SJCRH30 (cell line): ENCODE results near the gene PRAMEF7. TPM values are rescaled to one million over a fixed set of nuclear protein-coding genes. Genes with fewer than 3 reads are reported as not detected.
"Not testable (repeated sequence)": the region's sequence is repeated elsewhere in the genome, so short reads cannot be mapped to it uniquely, and the experiment has no call there.

ENCODE experiments used
- DNase-seq, 2 experiments: peaks; one replicate each; pipeline ENCODE4 v3.0.0-alpha.2; 2015 to 2020
- H3K27ac ChIP-seq: fragments of 250-450 bp; sonication (Bioruptor Pico); 2 replicates; pipeline ENCODE4 v1.5.1; 2020; ENCODE audit warnings: mild to moderate bottlenecking, moderate library complexity
- H3K27me3 ChIP-seq: fragments of 250-450 bp; sonication (Bioruptor Pico); 2 replicates; pipeline ENCODE4 v1.5.1; 2020; ENCODE audit warnings: mild to moderate bottlenecking, moderate library complexity
- H3K36me3 ChIP-seq: fragments of 250-450 bp; sonication (Bioruptor Pico); 2 replicates; pipeline ENCODE4 v1.5.1; 2020; ENCODE audit warnings: mild to moderate bottlenecking, moderate library complexity
- H3K4me1 ChIP-seq: fragments of 250-450 bp; sonication (Bioruptor Pico); 2 replicates; pipeline ENCODE4 v1.5.1; 2020; ENCODE audit warnings: mild to moderate bottlenecking, moderate library complexity
- H3K4me3 ChIP-seq: fragments of 250-450 bp; sonication (Bioruptor Pico); 2 replicates; pipeline ENCODE4 v1.5.1; 2020; ENCODE audit warnings: mild to moderate bottlenecking, moderate library complexity
- H3K9me3 ChIP-seq: fragments of 250-450 bp; sonication (Bioruptor Pico); replicated peaks from 2 replicates; pipeline ENCODE4 v1.5.1; 2020; ENCODE audit warnings: mild to moderate bottlenecking, moderate library complexity
- total RNA-seq: library from RNA; depleted of rRNA; stranded (reverse); fragments of >200 nt; shearing (Covaris generic); gene quantifications from 2 replicates; pipeline ENCODE4 v1.2.3, GENCODE V29; 2014; rRNA removed

The PRAMEF7 gene
- not detected in 2 replicates for total RNA-seq

GRCh38 chr1:12916310-12916709 is at the start of gene PRAMEF7:
Gene PRAMEF7 (plus strand): TSS chr1:12916610. CDS start chr1:12917693, 1,083 bp downstream.
- H3K4me3 ChIP-seq, H3K4me1 ChIP-seq, H3K27ac ChIP-seq, H3K9me3 ChIP-seq, H3K36me3 ChIP-seq, H3K27me3 ChIP-seq, DNase-seq: not testable (repeated sequence)

- not testable (repeated sequence) for H3K27me3 ChIP-seq, H3K4me1 ChIP-seq, H3K36me3 ChIP-seq, H3K27ac ChIP-seq, H3K4me3 ChIP-seq, H3K9me3 ChIP-seq, DNase-seq
Observed at GRCh38 chr1:12878453-12878852, 38.0 kb upstream of the PRAMEF7 start.

- not testable (repeated sequence) for H3K27me3 ChIP-seq, H3K4me3 ChIP-seq, H3K4me1 ChIP-seq, H3K27ac ChIP-seq, DNase-seq, H3K36me3 ChIP-seq, H3K9me3 ChIP-seq
Observed at GRCh38 chr1:12886101-12886500, 30.3 kb upstream of the PRAMEF7 start, which contains the start of gene PRAMEF4. Gene PRAMEF4 (minus strand): TSS chr1:12886201. CDS start chr1:12883394, 2,807 bp downstream.

GRCh38 chr1:12898170-12898569 is 18.2 kb upstream of the PRAMEF7 start, which contains the start of gene PRAMEF10:
Gene PRAMEF10 (minus strand): TSS chr1:12898270. CDS start chr1:12895847, 2,423 bp downstream.
- not testable (repeated sequence) for H3K4me1 ChIP-seq, DNase-seq, H3K27me3 ChIP-seq, H3K9me3 ChIP-seq, H3K36me3 ChIP-seq, H3K27ac ChIP-seq, H3K4me3 ChIP-seq

GRCh38 chr1:12899186-12899585 is 17.2 kb upstream of the PRAMEF7 start:
- not testable (repeated sequence) for DNase-seq, H3K9me3 ChIP-seq, H3K4me3 ChIP-seq, H3K36me3 ChIP-seq, H3K4me1 ChIP-seq, H3K27ac ChIP-seq, H3K27me3 ChIP-seq

GRCh38 chr1:12903793-12904572 is 12.4 kb upstream of the PRAMEF7 start:
- not testable (repeated sequence) for H3K27ac ChIP-seq, H3K9me3 ChIP-seq, DNase-seq, H3K4me3 ChIP-seq, H3K27me3 ChIP-seq, H3K4me1 ChIP-seq, H3K36me3 ChIP-seq

GRCh38 chr1:12921749-12922148 is 5.3 kb downstream of the PRAMEF7 start:
- not testable (repeated sequence) for H3K27me3 ChIP-seq, DNase-seq, H3K27ac ChIP-seq, H3K4me1 ChIP-seq, H3K9me3 ChIP-seq, H3K4me3 ChIP-seq, H3K36me3 ChIP-seq

- not testable (repeated sequence) for H3K4me3 ChIP-seq, DNase-seq, H3K27me3 ChIP-seq, H3K9me3 ChIP-seq, H3K36me3 ChIP-seq, H3K4me1 ChIP-seq, H3K27ac ChIP-seq
Observed at GRCh38 chr1:12924368-12924767, 8.0 kb downstream of the PRAMEF7 start.

GRCh38 chr1:12947480-12947879 is 31.1 kb downstream of the PRAMEF7 start, which contains the start of gene PRAMEF6:
Gene PRAMEF6 (minus strand): TSS chr1:12947580. CDS start chr1:12942518, 5,062 bp downstream.
- H3K4me3 ChIP-seq, H3K27ac ChIP-seq, DNase-seq, H3K9me3 ChIP-seq, H3K36me3 ChIP-seq, H3K27me3 ChIP-seq, H3K4me1 ChIP-seq: not testable (repeated sequence)

Other genes with a start within 250 kb of the PRAMEF7 start
- gene AADACL3, start 200.5 kb upstream of the PRAMEF7 start, total RNA-seq, result not detected in 2 replicates
- not detected in 2 replicates for gene CFAP107, start 170.4 kb upstream of the PRAMEF7 start, total RNA-seq
- gene PRAMEF12, start 142.9 kb upstream of the PRAMEF7 start, total RNA-seq, result not detected in 2 replicates
- 0.08 TPM in 1 of 2 replicates, not detected in the other for gene PRAMEF1, start 125.2 kb upstream of the PRAMEF7 start, total RNA-seq
- not detected in 2 replicates for gene PRAMEF11, start 85.2 kb upstream of the PRAMEF7 start, total RNA-seq
- not detected in 2 replicates for gene HNRNPCL1, start 67.9 kb upstream of the PRAMEF7 start, total RNA-seq
- not detected in 2 replicates for gene PRAMEF2, start 59.5 kb upstream of the PRAMEF7 start, total RNA-seq
- not detected in 2 replicates for gene PRAMEF4, start 30.4 kb upstream of the PRAMEF7 start, total RNA-seq
- gene PRAMEF10, start 18.3 kb upstream of the PRAMEF7 start, total RNA-seq, result not detected in 2 replicates
- gene PRAMEF6, start 31.0 kb downstream of the PRAMEF7 start, total RNA-seq, result not detected in 2 replicates
- gene PRAMEF27, start 140.0 kb downstream of the PRAMEF7 start, total RNA-seq, result not detected in 2 replicates
- not detected in 2 replicates for gene HNRNPCL3, start 144.2 kb downstream of the PRAMEF7 start, total RNA-seq
- not detected in 2 replicates for gene PRAMEF25, start 154.2 kb downstream of the PRAMEF7 start, total RNA-seq
- gene HNRNPCL2, start 200.2 kb downstream of the PRAMEF7 start, total RNA-seq, result not detected in 2 replicates
- gene PRAMEF26, start 239.4 kb downstream of the PRAMEF7 start, total RNA-seq, result not detected in 2 replicates
- gene HNRNPCL4, start 249.0 kb downstream of the PRAMEF7 start, total RNA-seq, result not detected in 2 replicates